Measurements from ENCODE around the gene FBRSL1. TPM values are rescaled to one million over a fixed set of nuclear protein-coding genes. Genes with fewer than 3 reads are reported as not detected.

Gene FBRSL1
- total RNA-seq, 4 donors from 2014 or later = 23.3 to 306 (median 49.7) TPM

DNA sequence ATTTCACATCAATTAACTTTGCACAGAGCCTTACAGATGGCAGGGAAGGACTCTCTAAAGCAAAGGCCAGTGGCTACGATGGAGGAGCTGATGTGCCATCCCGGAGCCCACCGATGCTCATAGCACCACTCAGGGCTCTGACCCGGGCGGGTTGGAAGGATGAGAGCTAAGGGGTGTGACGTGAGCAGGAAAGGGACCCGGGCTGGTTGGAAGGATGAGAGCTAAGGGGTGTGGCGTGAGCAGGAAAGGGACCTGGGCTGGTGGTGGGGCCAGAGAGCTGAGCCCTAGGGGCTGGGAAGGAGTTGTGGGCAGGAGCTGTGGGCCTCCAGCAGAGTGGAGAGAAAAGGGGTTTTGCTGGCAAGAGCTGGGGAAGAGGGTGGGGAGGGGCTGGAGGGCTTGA, 3.8 kb upstream of the FBRSL1 start:
- WGBS, 2 donors (ENCODE audit: low coverage in 1 of 2) = 82 to 91% methylated on average over 6 to 8 of the region's 8 CpGs
- Histone ChIP-seq H3K4me1 (peaks cover 0 to 16% (median 9%) of the 10 kb centered on the region in 4 donors), H3K9me3 (no peaks in the 10 kb centered on the region), H3K27ac (no peak overlapping the region), H3K4me3 (no peak overlapping the region), H3K36me3 (no peaks in the 10 kb centered on the region), H3K27me3 (no peaks in the 10 kb centered on the region)
- in situ Hi-C loops (cut with MboI; ENCODE audit: low pct_ligation_motif_present in 1 of 4, low pct_unique_long_range_greater_than_20kb in 1 of 4, low sequenced_read_pairs in 3 of 4) (no loop called here), intact Hi-C loops (cut with DNase I; ENCODE audit: low total_unique reads) (loop anchor here (5.0 kb wide), 1 partner anchor 439 kb away; no protein-coding TSS in a partner anchor)
- no peak for DNase-seq
- TF ChIP-seq POLR2AphosphoS5 (IDR thresholded peaks at IDR 0.05) (no peak), EP300 (IDR thresholded peaks at IDR 0.05; ENCODE audit: low read depth) (no peak), POLR2A (IDR thresholded peaks at IDR 0.05) (no peak)
- TF ChIP-seq, protein P1, sequence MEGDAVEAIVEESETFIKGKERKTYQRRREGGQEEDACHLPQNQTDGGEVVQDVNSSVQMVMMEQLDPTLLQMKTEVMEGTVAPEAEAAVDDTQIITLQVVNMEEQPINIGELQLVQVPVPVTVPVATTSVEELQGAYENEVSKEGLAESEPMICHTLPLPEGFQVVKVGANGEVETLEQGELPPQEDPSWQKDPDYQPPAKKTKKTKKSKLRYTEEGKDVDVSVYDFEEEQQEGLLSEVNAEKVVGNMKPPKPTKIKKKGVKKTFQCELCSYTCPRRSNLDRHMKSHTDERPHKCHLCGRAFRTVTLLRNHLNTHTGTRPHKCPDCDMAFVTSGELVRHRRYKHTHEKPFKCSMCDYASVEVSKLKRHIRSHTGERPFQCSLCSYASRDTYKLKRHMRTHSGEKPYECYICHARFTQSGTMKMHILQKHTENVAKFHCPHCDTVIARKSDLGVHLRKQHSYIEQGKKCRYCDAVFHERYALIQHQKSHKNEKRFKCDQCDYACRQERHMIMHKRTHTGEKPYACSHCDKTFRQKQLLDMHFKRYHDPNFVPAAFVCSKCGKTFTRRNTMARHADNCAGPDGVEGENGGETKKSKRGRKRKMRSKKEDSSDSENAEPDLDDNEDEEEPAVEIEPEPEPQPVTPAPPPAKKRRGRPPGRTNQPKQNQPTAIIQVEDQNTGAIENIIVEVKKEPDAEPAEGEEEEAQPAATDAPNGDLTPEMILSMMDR (IDR thresholded peaks at IDR 0.05) = no peak

DNA sequence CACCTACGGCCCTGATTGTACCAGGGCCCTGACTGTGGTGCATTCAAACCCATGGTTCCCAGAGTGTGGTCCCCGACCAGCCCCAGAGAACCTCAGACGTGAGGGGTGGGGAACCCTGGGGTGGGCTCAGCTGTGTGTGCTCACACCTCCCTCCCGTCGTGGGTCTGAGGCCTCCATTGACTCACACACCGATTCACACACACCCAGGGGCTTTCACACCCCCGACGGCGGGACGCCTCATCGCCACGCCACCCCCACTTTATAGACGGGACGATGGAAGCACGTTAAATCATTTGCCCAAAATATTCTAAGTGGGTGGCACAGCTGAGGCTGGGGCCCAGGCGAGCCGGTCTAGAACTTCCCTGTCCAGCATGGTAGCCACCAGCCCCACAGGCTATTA, 3.4 kb upstream of the FBRSL1 start:
- Histone ChIP-seq H3K4me1 (peaks cover 0 to 21% (median 13%) of the 10 kb centered on the region in 4 donors), H3K36me3 (no peaks in the 10 kb centered on the region), H3K9me3 (no peaks in the 10 kb centered on the region), H3K4me3 (no peak overlapping the region), H3K27me3 (no peaks in the 10 kb centered on the region), H3K27ac (no peak overlapping the region)
- intact Hi-C loops (cut with DNase I; ENCODE audit: low total_unique reads) (loop anchor here (5.0 kb wide), 1 partner anchor 439 kb away; no protein-coding TSS in a partner anchor), in situ Hi-C loops (cut with MboI; ENCODE audit: low pct_ligation_motif_present in 1 of 4, low pct_unique_long_range_greater_than_20kb in 1 of 4, low sequenced_read_pairs in 3 of 4) (no loop called here)
- WGBS, 2 donors (ENCODE audit: low coverage in 1 of 2) = 78% methylated on average over 17 of the region's 17 CpGs; no CpG with 5 or more reads in 1 of the 2 donors
- DNase-seq = no peak
- TF ChIP-seq POLR2A (IDR thresholded peaks at IDR 0.05) (no peak), EP300 (IDR thresholded peaks at IDR 0.05; ENCODE audit: low read depth) (no peak), POLR2AphosphoS5 (IDR thresholded peaks at IDR 0.05) (no peak)
- TF ChIP-seq, protein P1 (IDR thresholded peaks at IDR 0.05) = no peak

DNA sequence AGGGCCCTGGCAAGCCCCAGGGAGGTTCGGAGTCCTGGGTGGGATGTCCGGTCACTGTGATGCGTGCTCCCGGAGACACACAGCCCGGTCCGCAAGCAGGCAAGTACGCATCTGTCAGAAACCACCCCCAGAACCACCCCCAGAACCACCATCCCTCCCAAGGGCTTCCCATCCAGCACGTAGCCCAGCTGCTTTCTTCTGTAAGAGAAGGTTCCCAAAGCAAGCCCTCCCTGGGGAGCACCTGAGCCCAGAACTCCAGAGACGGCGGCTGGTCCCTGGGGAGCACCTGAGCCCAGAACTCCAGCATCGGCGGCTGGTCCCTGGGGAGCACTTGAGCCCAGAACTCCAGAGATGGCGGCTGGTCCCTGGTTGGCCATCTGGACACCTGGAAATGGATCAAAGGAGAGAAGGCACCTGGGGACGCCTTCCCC, 2.6 kb upstream of the FBRSL1 start:
- intact Hi-C loops (cut with DNase I; ENCODE audit: low total_unique reads) = loop anchor here (5.0 kb wide), 1 partner anchor 440 kb away; no protein-coding TSS in a partner anchor
- no peak for DNase-seq
- 78% methylated on average over 14 of the region's 14 CpGs; no CpG with 5 or more reads in 1 of the 2 donors for WGBS, 2 donors (ENCODE audit: low coverage in 1 of 2)
- Histone ChIP-seq H3K36me3 (no peaks in the 10 kb centered on the region), H3K27ac (no peak overlapping the region), H3K27me3 (no peaks in the 10 kb centered on the region), H3K4me1 (peaks cover 5 to 28% (median 21%) of the 10 kb centered on the region in 4 donors), H3K4me3 (no peak overlapping the region), H3K9me3 (no peaks in the 10 kb centered on the region)
- TF ChIP-seq EP300 (IDR thresholded peaks at IDR 0.05; ENCODE audit: low read depth) (no peak), POLR2A (IDR thresholded peaks at IDR 0.05) (no peak), POLR2AphosphoS5 (IDR thresholded peaks at IDR 0.05) (no peak)
- TF ChIP-seq, protein P1 (IDR thresholded peaks at IDR 0.05) = no peak
- in situ Hi-C loops (cut with MboI; ENCODE audit: low pct_ligation_motif_present in 1 of 4, low pct_unique_long_range_greater_than_20kb in 1 of 4, low sequenced_read_pairs in 3 of 4) = no loop called here

DNA sequence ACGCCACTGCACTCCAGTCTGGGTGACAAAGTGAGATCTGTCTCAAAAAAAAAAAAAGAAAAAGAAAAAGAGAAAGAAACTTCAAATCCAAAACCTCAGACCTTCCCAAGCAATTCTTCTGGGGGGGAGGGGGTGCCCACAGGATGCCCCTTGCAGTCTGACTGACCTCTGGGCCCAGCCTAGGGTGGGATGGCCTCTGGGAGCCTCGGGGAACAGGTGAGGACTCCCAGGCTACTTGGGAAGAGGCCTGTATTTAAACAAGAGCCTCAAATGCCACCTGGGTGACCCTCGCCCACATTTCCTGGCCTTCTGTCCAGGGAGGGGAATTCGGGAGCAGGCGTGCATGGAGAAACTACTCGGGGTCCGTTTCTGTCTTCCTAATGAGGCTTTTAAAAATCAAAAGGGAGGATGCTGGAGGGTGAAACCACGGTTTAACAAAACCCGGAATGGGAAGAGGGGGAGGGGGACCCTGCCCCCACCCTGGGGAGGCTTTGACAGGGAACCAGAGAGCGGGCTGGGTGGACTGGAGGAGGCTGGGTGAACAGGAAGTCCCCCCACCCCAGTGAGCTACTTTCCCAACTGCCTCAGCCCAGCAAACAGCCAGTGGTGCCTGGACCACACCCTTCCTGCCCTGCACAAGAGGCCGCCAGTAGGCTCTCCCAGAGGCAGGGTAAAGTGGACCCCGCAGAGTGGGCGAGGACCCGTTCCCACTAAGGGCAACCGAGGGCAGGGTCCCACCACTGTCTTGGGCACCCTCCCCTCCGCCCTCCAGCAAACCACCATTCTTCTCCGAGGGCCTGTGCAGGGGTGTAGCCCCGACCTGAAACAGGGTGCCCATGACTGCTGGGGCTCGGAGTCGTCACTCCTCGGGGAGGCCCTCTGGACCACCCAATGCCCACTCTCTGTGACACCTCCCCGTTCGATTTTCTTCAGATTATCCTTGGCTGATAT, 1.5 kb upstream of the FBRSL1 start:
- TF ChIP-seq POLR2AphosphoS5 (IDR thresholded peaks at IDR 0.05) (peak in 1 of 3 donors; percentile 44), POLR2A (IDR thresholded peaks at IDR 0.05) (no peak)
- Histone ChIP-seq H3K36me3 (no peaks in the 10 kb centered on the region), H3K4me1 (peaks cover 16 to 39% (median 32%) of the 10 kb centered on the region in 4 donors), H3K4me3 (peak overlapping the region in 3 of 4 donors; percentile 52 to 97 (median 78)), H3K27me3 (no peaks in the 10 kb centered on the region), H3K27ac (peak overlapping the region; percentile 78 to 91 (median 82)), H3K9me3 (no peaks in the 10 kb centered on the region)
- in situ Hi-C loops (cut with MboI; ENCODE audit: low pct_ligation_motif_present in 1 of 4, low pct_unique_long_range_greater_than_20kb in 1 of 4, low sequenced_read_pairs in 3 of 4) (no loop called here), intact Hi-C loops (cut with DNase I; ENCODE audit: low total_unique reads) (loop anchor here (5.0 kb wide), 1 partner anchor 441 kb away; no protein-coding TSS in a partner anchor)
- 18% methylated on average over 3 to 20 of the region's 23 CpGs for WGBS, 2 donors (ENCODE audit: low coverage in 1 of 2)
- peak; percentile 69 for DNase-seq

All from transverse colon (tissue), 4 donors.